Skeletal muscle tissue (tissue), 4 donors: ENCODE data around the gene TXNRD1. TPM values are rescaled to one million over a fixed set of nuclear protein-coding genes. Genes with fewer than 3 reads are reported as not detected.
"Not testable (repeated sequence)": the region's sequence is repeated elsewhere in the genome, so short reads cannot be mapped to it uniquely, and the experiment has no call there.

ENCODE experiments used
- H3K27ac ChIP-seq: one replicate; pipeline ENCODE4 v1.7.0; 2013; ENCODE audit warnings: mild to moderate bottlenecking, low read depth, low read length, inconsistent platforms
- H3K27me3 ChIP-seq, 3 donors: one replicate each; pipeline ENCODE4 v1.7.0; 2013; ENCODE audit warnings: low read length in 3 of 3; ENCODE audit not compliant: control insufficient read depth in 3 of 3, insufficient read depth in 3 of 3
- H3K36me3 ChIP-seq, 3 donors: one replicate each; pipeline ENCODE4 v1.7.0; 2013; ENCODE audit warnings: low read length in 3 of 3; ENCODE audit not compliant: control insufficient read depth in 3 of 3, insufficient read depth in 3 of 3
- H3K4me1 ChIP-seq, 3 donors: one replicate each; pipeline ENCODE4 v1.7.0; 2013; ENCODE audit warnings: low read length in 3 of 3, mild to moderate bottlenecking in 3 of 3; ENCODE audit not compliant: control insufficient read depth in 3 of 3, insufficient read depth in 3 of 3
- H3K4me3 ChIP-seq, 3 donors: one replicate each; pipeline ENCODE4 v1.7.0; 2013; ENCODE audit warnings: low read length in 3 of 3
- H3K9ac ChIP-seq, 3 donors: one replicate each; pipeline ENCODE4 v1.7.0; 2013; ENCODE audit warnings: low read length in 3 of 3, mild to moderate bottlenecking in 3 of 3, moderate library complexity in 2 of 3, low read depth in 1 of 3
- H3K9me3 ChIP-seq, 3 donors: one replicate each; pipeline ENCODE4 v1.7.0; 2013; ENCODE audit warnings: low read length in 3 of 3; ENCODE audit not compliant: control insufficient read depth in 3 of 3
- total RNA-seq: library from RNA; depleted of rRNA; stranded (reverse); fragments of >200 nt; gene quantifications from one replicate; pipeline ENCODE4 v1.2.3, GENCODE V29; 2014
- donor health status: Osteomylitis.

The TXNRD1 gene
- total RNA-seq, 1 donor from 2014 or later: 41.2 TPM

- H3K9ac ChIP-seq: no peak overlapping the region
- H3K36me3 ChIP-seq: peaks cover 39 to 62% (median 57%) of the 10 kb centered on the region in 3 donors
- no peaks in the 10 kb centered on the region for H3K4me1 ChIP-seq
- H3K9me3 ChIP-seq: no peaks in the 10 kb centered on the region
- no peak overlapping the region for H3K27ac ChIP-seq
- H3K27me3 ChIP-seq: no peaks in the 10 kb centered on the region
- no peak overlapping the region for H3K4me3 ChIP-seq
Measured at GRCh38 chr12:104319918-104320626, 104.5 kb downstream of the TXNRD1 start.

DNA sequence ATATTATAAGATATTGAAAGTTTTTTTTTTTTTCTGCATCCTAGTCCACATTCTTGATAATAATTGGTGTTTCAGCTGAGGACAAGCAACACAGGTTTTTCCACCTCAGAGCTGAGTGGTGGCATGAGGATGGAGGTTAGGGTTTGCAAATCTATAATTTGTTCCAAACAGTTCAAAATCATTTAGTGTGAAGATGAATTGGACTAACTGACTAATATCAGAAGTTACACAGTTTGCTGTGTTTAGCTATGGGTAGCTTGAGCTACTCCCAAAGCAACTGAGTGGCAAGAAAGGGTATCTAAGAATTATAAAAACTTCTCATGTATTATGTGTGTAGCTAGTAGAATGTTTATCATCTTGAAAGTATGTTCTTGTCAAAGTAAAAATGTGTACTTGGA lies 105.0 kb downstream of the TXNRD1 start:
- peaks cover 39 to 63% (median 56%) of the 10 kb centered on the region in 3 donors for H3K36me3 ChIP-seq
- no peak overlapping the region for H3K4me3 ChIP-seq
- no peak overlapping the region for H3K27ac ChIP-seq

GRCh38 chr12:104321949-104322348 lies 106.4 kb downstream of the TXNRD1 start:
- peaks cover 39 to 60% (median 55%) of the 10 kb centered on the region in 3 donors for H3K36me3 ChIP-seq

More for the DNA sequence above, 105.0 kb downstream of the TXNRD1 start:
- Histone ChIP-seq H3K9ac (no peak overlapping the region), H3K4me1 (no peaks in the 10 kb centered on the region), H3K27me3 (no peaks in the 10 kb centered on the region), H3K9me3 (no peaks in the 10 kb centered on the region)

GRCh38 chr12:104322533-104322932 lies 107.0 kb downstream of the TXNRD1 start:
- H3K27ac ChIP-seq, H3K9ac ChIP-seq, H3K9me3 ChIP-seq, H3K4me1 ChIP-seq, H3K27me3 ChIP-seq, H3K4me3 ChIP-seq: not testable (repeated sequence)
- peaks cover 40 to 61% (median 55%) of the 10 kb centered on the region in 3 donors for H3K36me3 ChIP-seq

More at GRCh38 chr12:104321949-104322348, 106.4 kb downstream of the TXNRD1 start:
- Histone ChIP-seq H3K4me3 (no peak overlapping the region), H3K9me3 (no peaks in the 10 kb centered on the region), H3K27me3 (no peaks in the 10 kb centered on the region), H3K4me1 (no peaks in the 10 kb centered on the region), H3K9ac (no peak overlapping the region), H3K27ac (no peak overlapping the region)

DNA sequence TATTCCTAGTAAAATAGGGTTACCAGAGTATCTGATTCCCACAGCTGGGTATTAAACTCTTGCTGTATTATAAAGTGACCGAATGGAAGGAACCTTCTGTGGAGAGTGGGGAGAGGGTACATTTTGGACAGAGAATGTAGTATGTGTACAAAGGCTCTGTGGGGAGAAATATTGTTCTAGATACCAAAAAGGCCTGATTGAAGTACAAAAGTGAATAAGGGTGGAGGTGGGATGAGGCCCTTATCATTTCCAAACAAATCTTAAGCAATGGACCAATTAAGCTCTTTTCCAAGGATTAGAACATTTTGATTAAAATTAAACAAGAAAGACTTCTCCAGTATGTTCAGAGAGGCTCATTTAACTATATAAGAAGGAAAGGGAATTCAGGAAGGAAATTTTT lies 108.3 kb downstream of the TXNRD1 start:
- Histone ChIP-seq H3K4me3 (no peak overlapping the region), H3K27ac (no peak overlapping the region), H3K36me3 (peaks cover 35 to 61% (median 61%) of the 10 kb centered on the region in 3 donors), H3K4me1 (no peaks in the 10 kb centered on the region), H3K9me3 (no peaks in the 10 kb centered on the region), H3K9ac (no peak overlapping the region), H3K27me3 (no peaks in the 10 kb centered on the region)

DNA sequence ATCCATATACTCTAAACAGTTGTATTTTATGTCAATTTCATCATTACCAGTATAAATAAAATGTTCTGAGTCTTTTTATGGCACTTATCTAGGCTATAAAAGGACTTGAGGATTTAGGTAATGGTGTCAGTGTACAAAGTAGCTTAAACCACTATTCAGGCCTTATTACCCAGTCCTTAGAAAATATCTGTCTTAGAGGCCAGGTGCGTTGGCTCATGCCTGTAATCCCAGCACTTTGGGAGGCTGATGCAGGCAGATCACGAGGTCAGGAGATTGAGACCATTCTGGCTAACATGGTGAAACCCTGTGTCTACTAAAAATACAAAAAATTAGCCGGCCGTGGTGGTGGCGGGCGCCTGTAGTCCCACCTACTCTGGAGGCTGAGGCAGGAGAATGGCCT lies 112.7 kb downstream of the TXNRD1 start:
- not testable (repeated sequence) for H3K4me1 ChIP-seq, H3K27ac ChIP-seq, H3K9me3 ChIP-seq, H3K4me3 ChIP-seq, H3K27me3 ChIP-seq, H3K9ac ChIP-seq
- peaks cover 18 to 43% (median 42%) of the 10 kb centered on the region in 3 donors for H3K36me3 ChIP-seq

- Histone ChIP-seq H3K27me3 (no peaks in the 10 kb centered on the region), H3K36me3 (peaks cover 18 to 43% (median 43%) of the 10 kb centered on the region in 3 donors), H3K4me3 (no peak overlapping the region)
Measured at GRCh38 chr12:104328790-104329189, 113.2 kb downstream of the TXNRD1 start.

GRCh38 chr12:104329707-104330532 lies 114.3 kb downstream of the TXNRD1 start:
- Histone ChIP-seq H3K9me3 (no peaks in the 10 kb centered on the region), H3K27ac (no peak overlapping the region), H3K27me3 (no peaks in the 10 kb centered on the region), H3K4me1 (no peaks in the 10 kb centered on the region), H3K9ac (no peak overlapping the region), H3K36me3 (peaks cover 24 to 49% (median 44%) of the 10 kb centered on the region in 3 donors), H3K4me3 (no peak overlapping the region)

More at GRCh38 chr12:104328790-104329189, 113.2 kb downstream of the TXNRD1 start:
- H3K27ac ChIP-seq: no peak overlapping the region
- H3K9ac ChIP-seq: no peak overlapping the region
- no peaks in the 10 kb centered on the region for H3K9me3 ChIP-seq
- no peaks in the 10 kb centered on the region for H3K4me1 ChIP-seq

GRCh38 chr12:104331376-104331775 lies 115.8 kb downstream of the TXNRD1 start:
- Histone ChIP-seq H3K36me3 (peaks cover 21 to 43% (median 41%) of the 10 kb centered on the region in 3 donors), H3K27me3 (no peaks in the 10 kb centered on the region), H3K4me1 (no peaks in the 10 kb centered on the region), H3K9me3 (no peaks in the 10 kb centered on the region), H3K9ac (no peak overlapping the region), H3K4me3 (no peak overlapping the region), H3K27ac (no peak overlapping the region)

DNA sequence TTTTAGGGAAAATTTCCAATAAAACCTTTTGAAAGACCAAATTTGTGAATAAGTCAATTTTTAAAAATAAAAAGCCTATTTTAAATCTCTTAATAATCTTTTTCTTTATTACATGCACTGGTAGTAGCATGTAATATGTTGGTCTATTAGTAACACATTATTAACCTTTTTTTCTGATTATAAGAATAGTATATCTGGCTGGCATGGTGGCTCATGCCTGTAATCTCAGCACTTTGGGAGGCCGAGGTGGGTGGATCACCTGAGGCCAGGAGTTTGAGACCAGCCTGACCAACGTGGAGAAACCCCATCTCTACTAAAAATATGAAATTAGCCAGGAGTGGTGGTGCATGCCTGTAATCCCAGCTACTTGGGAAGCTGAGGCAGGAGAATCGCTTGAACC lies 116.7 kb downstream of the TXNRD1 start:
- not testable (repeated sequence) for H3K4me3 ChIP-seq, H3K27ac ChIP-seq, H3K9ac ChIP-seq, H3K27me3 ChIP-seq, H3K4me1 ChIP-seq, H3K9me3 ChIP-seq
- peaks cover 20 to 43% (median 39%) of the 10 kb centered on the region in 3 donors for H3K36me3 ChIP-seq
